Neural crest cell (in vitro differentiated cells): ENCODE data around the gene NANOS3. TPM values are rescaled to one million over a fixed set of nuclear protein-coding genes. Genes with fewer than 3 reads are reported as not detected.
A peak's percentile ranks its signal among the peaks of the same experiment; 100 is the strongest.

Experiments
- DNase-seq: peaks from one replicate; pipeline ENCODE4 v3.0.0; 2021; ENCODE audit warnings: low read depth, mixed read lengths, low spot score
- H3K27ac Mint-ChIP-seq: one replicate; pipeline ENCODE4 v1.8.0; 2021; ENCODE audit warnings: mild to moderate bottlenecking, mixed read lengths; ENCODE audit not compliant: unreplicated experiment
- H3K27me3 Mint-ChIP-seq: 2 replicates; pipeline ENCODE4 v1.8.0; 2021; ENCODE audit warnings: low read depth, mild to moderate bottlenecking, mixed read lengths
- H3K36me3 Mint-ChIP-seq: 2 replicates; pipeline ENCODE4 v1.8.0; 2021; ENCODE audit warnings: low read depth, mild to moderate bottlenecking, mixed read lengths
- H3K4me1 Mint-ChIP-seq: 2 replicates; pipeline ENCODE4 v1.8.0; 2021; ENCODE audit warnings: mixed read lengths
- H3K4me3 Mint-ChIP-seq: one replicate; pipeline ENCODE4 v1.8.0; 2021; ENCODE audit warnings: mild to moderate bottlenecking, mixed read lengths
- H3K9me3 Mint-ChIP-seq: 2 replicates; pipeline ENCODE4 v1.8.0; 2021; ENCODE audit warnings: mixed read lengths
- CTCF ChIP-seq: fragments of 200-600 bp; sonication (generic); conservative IDR thresholded peaks from 2 replicates; pipeline ENCODE4 v1.5.0; 2021; ENCODE audit warnings: antibody characterized with exemption, mild to moderate bottlenecking
- total RNA-seq: library from RNA; stranded (reverse); gene quantifications from 2 replicates; pipeline ENCODE4 v1.2.1, GENCODE V29; 2021

Gene NANOS3
- total RNA-seq, 1 donor from 2014 or later, result 1.6 TPM

- no peak for TF ChIP-seq CTCF
- Mint-ChIP-seq H3K36me3 (no peaks in the 10 kb centered on the region), H3K27me3 (peaks cover 3% of the 10 kb centered on the region), H3K4me3 (peak overlapping the region; percentile 91), H3K9me3 (no peaks in the 10 kb centered on the region), H3K27ac (peak overlapping the region; percentile 92), H3K4me1 (peaks cover 31% of the 10 kb centered on the region)
- DNase-seq, result no peak
These were observed 34.4 kb upstream of the NANOS3 start for GRCh38 chr19:13842291-13843103.

- DNase-seq, result no peak
- peak overlapping the region; percentile 92 for H3K27ac Mint-ChIP-seq
- H3K9me3 Mint-ChIP-seq, result no peaks in the 10 kb centered on the region
- H3K4me3 Mint-ChIP-seq, result peak overlapping the region; percentile 91
- peaks cover 31% of the 10 kb centered on the region for H3K4me1 Mint-ChIP-seq
- H3K36me3 Mint-ChIP-seq, result no peaks in the 10 kb centered on the region
- no peak for TF ChIP-seq CTCF
- peaks cover 3% of the 10 kb centered on the region for H3K27me3 Mint-ChIP-seq
These were observed 33.6 kb upstream of the NANOS3 start for GRCh38 chr19:13843104-13843921.

GRCh38 chr19:13844130-13844631, 32.8 kb upstream of the NANOS3 start:
- H3K4me3 Mint-ChIP-seq, result peak overlapping the region; percentile 77
- no peaks in the 10 kb centered on the region for H3K9me3 Mint-ChIP-seq
- peaks cover 37% of the 10 kb centered on the region for H3K4me1 Mint-ChIP-seq
- no peak for TF ChIP-seq CTCF
- H3K27ac Mint-ChIP-seq, result no peak overlapping the region
- DNase-seq, result no peak
- H3K36me3 Mint-ChIP-seq, result no peaks in the 10 kb centered on the region
- H3K27me3 Mint-ChIP-seq, result peaks cover 3% of the 10 kb centered on the region

- no peak for TF ChIP-seq CTCF
- Mint-ChIP-seq H3K36me3 (no peaks in the 10 kb centered on the region), H3K9me3 (no peaks in the 10 kb centered on the region), H3K4me3 (peak overlapping the region; percentile 88), H3K27me3 (peaks cover 7% of the 10 kb centered on the region), H3K4me1 (peaks cover 42% of the 10 kb centered on the region), H3K27ac (peak overlapping the region; percentile 99)
- peak; percentile 80 for DNase-seq
These were observed 30.2 kb upstream of the NANOS3 start for GRCh38 chr19:13846557-13847406.
